Ammon's horn (tissue), 1 donor: ENCODE results near the gene LRRTM1.

ENCODE experiments used
- DNase-seq: peaks from one replicate; pipeline ENCODE4 v3.0.0-alpha.2; 2016; ENCODE audit warnings: low spot score

Gene LRRTM1

GRCh38 chr2:80302314-80303005 is 2.1 kb downstream of the LRRTM1 start:
- no peak for DNase-seq

- DNase-seq = no peak
Observed at GRCh38 chr2:80302001-80302313, 2.6 kb downstream of the LRRTM1 start.

GRCh38 chr2:80300954-80301353 is 3.6 kb downstream of the LRRTM1 start:
- no peak for DNase-seq

GRCh38 chr2:80300346-80300745 is 4.2 kb downstream of the LRRTM1 start:
- no peak for DNase-seq

DNA sequence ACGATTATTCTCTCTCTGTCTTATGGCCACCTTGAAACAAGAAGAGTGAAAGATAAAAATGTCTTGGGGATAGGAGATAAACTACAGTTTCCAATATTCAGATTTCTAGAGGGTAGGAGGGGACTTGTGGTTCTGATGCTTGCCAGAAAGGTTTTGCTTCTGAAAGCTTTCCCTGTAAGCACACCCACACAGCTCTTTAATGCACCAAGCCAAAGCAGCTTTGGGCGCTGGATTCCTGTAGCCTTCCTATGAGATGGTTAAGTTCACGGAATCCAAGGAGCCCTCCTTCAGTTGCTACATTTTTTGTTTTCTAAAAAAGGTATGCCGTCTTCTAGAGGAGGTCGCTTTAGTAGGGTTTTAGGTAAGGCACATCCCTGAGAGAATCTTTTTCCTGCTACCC is 4.9 kb downstream of the LRRTM1 start:
- DNase-seq = peak; percentile 27

DNA sequence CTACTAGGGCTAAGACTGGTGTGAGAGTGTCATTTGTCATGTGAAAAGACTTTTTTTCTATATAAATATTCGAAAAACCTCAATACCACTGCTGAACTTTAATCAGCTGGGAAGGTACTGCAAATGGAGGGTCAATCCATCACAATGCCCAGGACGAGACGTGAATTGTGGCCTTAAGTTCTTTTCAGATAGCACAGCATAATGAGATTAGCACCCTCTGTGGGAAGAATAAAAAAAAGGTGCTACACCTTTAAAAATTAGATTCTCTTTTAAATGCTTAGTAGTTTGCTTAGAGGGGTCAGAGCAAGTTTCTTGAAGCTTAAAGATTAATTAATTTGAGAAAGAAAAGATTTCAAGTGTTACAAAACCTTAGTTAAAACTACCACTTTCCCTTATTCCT is 5.6 kb downstream of the LRRTM1 start:
- no peak for DNase-seq

DNA sequence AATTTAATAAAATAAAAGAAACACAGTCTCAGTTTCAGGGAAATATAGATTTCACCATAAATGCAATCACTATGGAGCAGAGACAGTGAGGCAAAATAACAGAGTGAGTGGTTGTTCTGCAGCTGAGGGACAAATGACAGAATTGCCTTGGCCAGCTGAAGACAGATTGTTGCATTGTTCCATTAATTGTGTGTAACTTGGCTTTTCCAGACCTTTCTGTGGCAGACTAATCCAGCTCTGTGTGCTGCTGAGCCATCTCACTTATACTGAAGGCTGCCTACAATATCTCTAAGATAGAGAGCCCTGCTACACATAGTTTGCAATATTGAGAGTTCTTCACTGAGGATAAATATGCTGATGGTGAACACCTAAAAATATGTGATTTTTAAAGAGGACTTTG is 11.5 kb downstream of the LRRTM1 start:
- peak; percentile 81 for DNase-seq

- DNase-seq = no peak
Observed at GRCh38 chr2:80292474-80292873, 12.1 kb downstream of the LRRTM1 start.

DNA sequence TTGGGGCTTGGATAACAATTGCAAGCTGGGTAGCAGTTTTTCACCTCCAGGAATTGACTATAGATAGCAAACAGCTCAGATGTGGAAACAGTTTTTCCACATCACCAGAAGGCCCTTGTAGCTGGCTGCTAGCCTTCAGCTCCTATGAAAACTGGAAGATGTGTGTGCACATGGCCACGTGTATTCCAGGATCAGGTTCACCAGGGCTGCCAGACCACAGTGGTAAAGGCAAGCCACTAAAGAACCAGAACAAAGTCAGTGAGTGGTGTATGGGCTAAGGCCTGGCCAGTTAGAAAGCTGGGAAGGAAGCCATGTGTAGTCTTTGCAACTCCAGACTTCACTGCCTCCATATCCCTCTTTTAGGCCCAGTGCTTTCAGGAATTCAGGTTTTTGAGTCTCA is 12.9 kb downstream of the LRRTM1 start:
- DNase-seq = no peak

DNA sequence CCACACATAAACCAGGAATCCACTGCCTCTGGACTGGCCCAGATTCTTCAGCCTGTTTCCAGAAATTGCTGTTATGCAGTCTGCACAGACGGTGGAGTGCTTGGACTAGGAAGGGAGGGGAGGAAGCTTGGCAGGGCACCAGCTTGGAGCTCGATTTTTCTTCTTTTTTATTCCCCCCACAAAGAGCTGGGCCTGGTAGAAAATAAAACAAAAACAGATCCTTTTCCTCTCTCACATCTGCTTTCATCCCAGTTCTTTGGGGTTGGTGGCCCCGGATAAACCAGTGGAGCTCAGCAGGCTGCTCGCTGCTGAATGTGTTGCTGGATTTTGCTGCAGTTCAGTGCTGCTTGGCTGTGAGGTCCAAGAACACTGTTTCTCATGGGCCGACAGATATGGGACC is 16.0 kb downstream of the LRRTM1 start:
- peak; percentile 88 for DNase-seq

- DNase-seq = no peak
Observed at GRCh38 chr2:80281049-80281448, 23.5 kb downstream of the LRRTM1 start.

DNA sequence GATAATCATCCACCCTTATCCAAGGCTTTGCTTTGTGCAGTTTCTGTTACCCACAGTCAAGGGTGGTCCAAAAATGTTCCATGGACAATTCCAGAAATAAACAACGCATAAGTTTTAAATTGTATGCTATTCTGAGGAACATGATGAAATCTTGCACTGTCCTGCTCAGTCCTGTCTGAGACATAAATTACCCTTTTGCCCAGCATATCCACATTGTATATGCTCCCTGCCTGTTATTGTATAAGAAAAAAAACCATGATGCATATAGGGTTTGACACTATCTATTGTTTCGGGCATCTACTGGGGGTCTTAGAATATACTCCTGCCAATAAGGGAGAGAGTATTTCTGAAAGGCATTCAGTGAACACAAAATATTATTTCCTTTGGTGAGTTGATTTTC is 24.0 kb downstream of the LRRTM1 start:
- DNase-seq = no peak

DNA sequence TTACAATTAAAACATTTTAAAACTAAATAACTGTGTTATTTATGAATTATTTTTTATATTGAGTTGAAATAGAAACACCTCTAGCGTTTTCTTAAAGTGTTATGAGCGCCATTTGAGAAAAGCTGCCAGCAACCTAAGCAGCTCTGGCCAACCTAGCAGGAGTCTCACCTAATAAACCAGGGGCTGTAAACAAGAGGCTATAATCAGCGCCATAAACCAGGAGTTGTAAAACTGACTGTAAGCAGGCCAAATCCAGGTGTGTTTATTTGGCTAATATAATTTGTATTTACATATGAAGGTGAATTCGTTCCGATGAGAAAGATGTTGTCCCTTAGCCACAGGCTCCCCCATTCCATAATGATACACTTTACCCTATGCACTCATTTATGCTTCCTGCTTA is 34.7 kb downstream of the LRRTM1 start:
- DNase-seq = no peak

- DNase-seq = no peak
Observed at GRCh38 chr2:80266231-80266630, 38.3 kb downstream of the LRRTM1 start.

- DNase-seq = no peak
Observed at GRCh38 chr2:80259292-80259691, 45.3 kb downstream of the LRRTM1 start.

DNA sequence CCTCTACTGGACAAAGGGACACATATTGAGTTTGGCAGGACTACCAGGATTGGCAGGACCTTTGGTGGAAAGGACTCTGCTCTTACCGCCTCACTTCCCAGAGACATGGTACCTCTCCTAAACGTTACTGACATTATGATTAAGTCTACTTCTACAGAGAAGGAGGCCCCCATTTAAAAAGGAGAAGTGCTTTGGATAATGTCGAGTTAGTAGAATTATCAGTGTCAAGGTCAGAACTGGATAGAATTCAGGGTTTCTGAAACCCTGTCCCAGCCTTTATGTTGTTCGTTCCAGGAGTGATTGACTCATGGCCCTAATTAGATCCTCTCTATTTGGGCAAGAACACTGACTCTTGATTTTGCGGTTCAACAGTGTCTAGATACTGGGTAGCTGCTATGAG is 45.8 kb downstream of the LRRTM1 start:
- no peak for DNase-seq

GRCh38 chr2:80258341-80258740 is 46.2 kb downstream of the LRRTM1 start:
- DNase-seq = no peak

DNA sequence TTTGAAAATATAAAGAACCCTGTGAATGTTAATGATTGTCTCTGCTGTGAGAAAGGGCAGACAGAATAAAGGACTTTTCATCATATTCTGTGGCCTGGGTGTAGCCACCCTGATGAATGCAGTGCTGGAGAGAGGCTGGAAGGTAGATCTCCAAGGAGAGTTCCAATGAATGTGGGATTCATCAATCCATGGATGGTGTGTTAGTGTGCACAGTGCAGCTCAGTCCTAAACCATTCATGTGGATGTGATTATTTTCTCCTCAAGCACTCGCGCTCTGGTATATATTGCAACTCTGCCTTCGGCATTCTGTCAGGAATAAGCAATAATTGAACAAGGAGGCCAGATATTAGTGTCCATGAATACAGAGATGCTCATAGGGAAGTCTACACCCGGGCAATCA is 47.1 kb downstream of the LRRTM1 start:
- no peak for DNase-seq

GRCh38 chr2:80256782-80257167 is 47.8 kb downstream of the LRRTM1 start:
- DNase-seq = no peak

GRCh38 chr2:80255918-80256781 is 48.4 kb downstream of the LRRTM1 start:
- DNase-seq = no peak

GRCh38 chr2:80252294-80252986 is 52.1 kb downstream of the LRRTM1 start:
- DNase-seq = no peak
